Coronary artery (tissue), 2 donors: ENCODE measurements around the gene PDE6G.

Experiments
- DNase-seq: peaks from one replicate; pipeline ENCODE4 v3.0.0-alpha.2; 2017; ENCODE audit warnings: low spot score
- H3K27ac ChIP-seq, 2 donors: fragments of 200-600 bp; sonication (generic); one replicate each; pipeline ENCODE4 v1.5.1; 2016 to 2019
- H3K4me3 ChIP-seq: fragments of 200-600 bp; sonication (generic); 2 replicates; pipeline ENCODE4 v1.5.1; 2016; ENCODE audit warnings: mild to moderate bottlenecking, moderate library complexity
- TF ChIP-seq, protein P1 (sequence below): fragments of 200-600 bp; sonication (generic); IDR thresholded peaks from one replicate; pipeline ENCODE4 v1.5.1; 2019; ENCODE audit warnings: antibody characterized with exemption

The PDE6G gene

DNA sequence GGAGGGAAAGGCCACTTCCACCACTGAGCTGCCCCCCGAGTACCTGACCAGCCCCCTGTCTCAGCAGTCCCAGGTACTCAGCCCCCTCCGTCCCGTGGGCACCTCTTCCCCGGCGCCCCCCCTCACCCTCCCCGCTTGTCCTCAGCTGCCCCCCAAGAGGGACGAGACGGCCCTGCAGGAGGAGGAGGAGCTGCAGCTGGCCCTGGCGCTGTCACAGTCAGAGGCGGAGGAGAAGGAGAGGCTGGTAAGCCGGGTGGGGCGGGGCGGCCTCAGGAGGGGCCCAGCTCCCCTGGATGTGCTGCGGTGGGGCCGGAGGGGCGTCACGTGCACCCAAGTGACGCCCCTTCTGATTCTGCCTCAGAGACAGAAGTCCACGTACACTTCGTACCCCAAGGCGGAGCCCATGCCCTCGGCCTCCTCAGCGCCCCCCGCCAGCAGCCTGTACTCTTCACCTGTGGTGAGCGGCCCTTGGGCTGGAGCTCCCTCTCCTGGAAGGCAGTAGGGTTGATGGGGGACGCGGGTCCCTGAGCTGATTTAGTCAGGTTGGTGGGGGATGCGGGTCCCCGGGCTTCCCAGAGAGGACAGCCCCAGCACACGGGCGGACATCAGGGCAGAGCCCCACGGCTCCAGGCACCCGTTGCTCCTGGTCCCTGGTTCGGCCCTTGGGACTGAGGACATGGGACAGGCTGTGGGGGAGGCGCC lies 37.3 kb upstream of the PDE6G start:
- Histone ChIP-seq H3K4me3 (no peak overlapping the region), H3K27ac (no peak overlapping the region)
- TF ChIP-seq, protein P1, sequence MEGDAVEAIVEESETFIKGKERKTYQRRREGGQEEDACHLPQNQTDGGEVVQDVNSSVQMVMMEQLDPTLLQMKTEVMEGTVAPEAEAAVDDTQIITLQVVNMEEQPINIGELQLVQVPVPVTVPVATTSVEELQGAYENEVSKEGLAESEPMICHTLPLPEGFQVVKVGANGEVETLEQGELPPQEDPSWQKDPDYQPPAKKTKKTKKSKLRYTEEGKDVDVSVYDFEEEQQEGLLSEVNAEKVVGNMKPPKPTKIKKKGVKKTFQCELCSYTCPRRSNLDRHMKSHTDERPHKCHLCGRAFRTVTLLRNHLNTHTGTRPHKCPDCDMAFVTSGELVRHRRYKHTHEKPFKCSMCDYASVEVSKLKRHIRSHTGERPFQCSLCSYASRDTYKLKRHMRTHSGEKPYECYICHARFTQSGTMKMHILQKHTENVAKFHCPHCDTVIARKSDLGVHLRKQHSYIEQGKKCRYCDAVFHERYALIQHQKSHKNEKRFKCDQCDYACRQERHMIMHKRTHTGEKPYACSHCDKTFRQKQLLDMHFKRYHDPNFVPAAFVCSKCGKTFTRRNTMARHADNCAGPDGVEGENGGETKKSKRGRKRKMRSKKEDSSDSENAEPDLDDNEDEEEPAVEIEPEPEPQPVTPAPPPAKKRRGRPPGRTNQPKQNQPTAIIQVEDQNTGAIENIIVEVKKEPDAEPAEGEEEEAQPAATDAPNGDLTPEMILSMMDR = no peak
- no peak for DNase-seq

DNA sequence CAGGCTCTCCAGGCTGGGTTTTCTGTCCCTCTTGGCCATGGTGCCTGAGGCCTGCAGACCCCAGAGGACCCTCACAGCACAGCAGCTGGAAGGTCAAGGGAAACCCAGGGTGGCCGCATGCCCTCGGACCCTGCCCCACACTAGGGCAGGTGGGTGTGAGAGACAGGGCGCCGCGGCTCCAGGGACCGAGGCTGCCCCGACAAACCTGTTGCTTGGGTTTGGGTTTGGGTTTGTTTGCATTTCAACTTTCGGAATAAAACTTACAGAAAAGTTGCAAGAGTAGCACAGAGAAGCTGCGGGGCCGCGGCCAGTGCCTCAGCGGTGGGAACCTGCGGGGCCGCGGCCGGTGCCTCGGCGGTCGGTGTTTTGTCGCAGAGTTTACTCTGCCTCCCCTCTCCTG lies 35.3 kb upstream of the PDE6G start:
- TF ChIP-seq, protein P1 = no peak

DNA sequence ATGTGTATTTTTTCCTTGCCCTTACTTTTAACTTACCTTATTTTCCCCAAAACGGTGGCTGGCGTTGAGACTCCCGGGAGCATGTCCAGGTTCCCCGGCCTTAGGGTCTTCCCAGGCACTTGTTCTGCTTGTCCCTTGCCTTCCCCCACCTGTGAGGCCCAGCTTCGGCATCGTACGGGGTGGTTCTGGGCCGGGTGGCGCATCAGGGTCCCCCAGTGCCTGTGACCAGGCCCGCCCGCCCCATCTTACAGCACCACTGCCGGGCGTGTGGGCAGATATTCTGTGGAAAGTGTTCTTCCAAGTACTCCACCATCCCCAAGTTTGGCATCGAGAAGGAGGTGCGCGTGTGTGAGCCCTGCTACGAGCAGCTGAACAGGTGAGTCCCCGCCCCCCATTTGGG lies 34.9 kb upstream of the PDE6G start:
- Histone ChIP-seq H3K27ac (no peak overlapping the region), H3K4me3 (no peak overlapping the region)
- TF ChIP-seq, protein P1 = no peak
- no peak for DNase-seq

More for the DNA sequence above, 35.3 kb upstream of the PDE6G start:
- Histone ChIP-seq H3K4me3 (no peak overlapping the region), H3K27ac (no peak overlapping the region)
- no peak for DNase-seq

DNA sequence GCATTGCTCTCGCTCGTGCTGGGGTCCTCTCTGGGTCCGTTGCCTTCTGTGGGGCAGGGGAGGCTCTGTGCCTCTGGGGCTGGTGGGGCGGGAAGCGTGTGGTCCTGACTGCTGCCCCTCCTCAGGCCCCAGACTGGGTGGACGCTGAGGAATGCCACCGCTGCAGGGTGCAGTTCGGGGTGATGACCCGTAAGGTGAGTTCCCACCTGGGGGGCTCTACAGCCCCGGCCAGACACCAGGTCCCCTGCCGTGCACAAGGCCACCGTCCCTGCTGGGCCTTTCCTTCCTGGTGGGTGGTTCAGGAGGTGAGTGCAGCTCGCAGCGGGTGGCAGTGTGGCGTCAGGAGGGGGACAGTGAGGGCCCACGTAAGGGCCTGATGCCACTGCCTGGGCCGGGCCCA lies 34.2 kb upstream of the PDE6G start:
- no peak for DNase-seq
- TF ChIP-seq, protein P1 = no peak
- H3K27ac ChIP-seq = no peak overlapping the region
- H3K4me3 ChIP-seq = no peak overlapping the region

DNA sequence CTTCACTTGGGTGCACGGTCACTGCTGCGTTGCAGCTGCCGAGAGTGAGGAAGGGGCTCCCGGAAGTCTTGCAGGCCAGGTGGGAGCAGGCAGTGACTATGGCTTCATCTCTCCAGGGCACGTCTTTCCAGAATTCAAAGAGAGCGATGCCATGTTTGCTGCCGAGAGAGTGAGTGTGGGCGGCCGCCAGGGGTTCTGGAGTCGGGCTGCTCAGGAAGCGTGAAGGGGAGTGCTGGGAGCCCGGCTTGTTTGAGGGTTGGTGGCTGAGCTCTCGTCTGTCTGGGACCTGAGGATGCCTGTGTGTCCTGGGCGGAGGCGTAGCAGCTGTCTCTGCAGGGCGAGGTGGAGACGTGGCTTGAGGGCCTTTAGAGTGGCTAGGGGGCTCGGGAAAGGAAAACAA lies 33.7 kb upstream of the PDE6G start:
- no peak overlapping the region for H3K4me3 ChIP-seq
- no peak for DNase-seq
- H3K27ac ChIP-seq = no peak overlapping the region
- TF ChIP-seq, protein P1 = no peak

DNA sequence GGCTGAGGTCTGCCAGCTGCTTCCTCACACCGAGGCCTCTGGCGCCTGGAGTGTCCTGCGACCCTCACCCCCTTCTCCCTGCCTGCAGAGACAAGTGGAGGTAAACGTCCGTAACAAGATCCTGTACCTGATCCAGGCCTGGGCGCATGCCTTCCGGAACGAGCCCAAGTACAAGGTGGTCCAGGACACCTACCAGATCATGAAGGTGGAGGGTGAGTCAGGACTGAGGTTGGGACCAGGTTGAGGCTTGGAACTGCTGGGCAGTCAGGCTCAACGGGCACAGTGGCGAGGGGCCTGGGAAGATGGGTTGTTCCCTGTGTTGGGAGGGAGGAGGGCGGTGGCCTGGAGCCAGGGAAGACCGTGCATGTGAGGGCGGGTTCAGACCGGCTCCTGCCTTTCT lies 32.3 kb upstream of the PDE6G start:
- no peak overlapping the region for H3K27ac ChIP-seq
- TF ChIP-seq, protein P1 = no peak
- DNase-seq = no peak
- no peak overlapping the region for H3K4me3 ChIP-seq

DNA sequence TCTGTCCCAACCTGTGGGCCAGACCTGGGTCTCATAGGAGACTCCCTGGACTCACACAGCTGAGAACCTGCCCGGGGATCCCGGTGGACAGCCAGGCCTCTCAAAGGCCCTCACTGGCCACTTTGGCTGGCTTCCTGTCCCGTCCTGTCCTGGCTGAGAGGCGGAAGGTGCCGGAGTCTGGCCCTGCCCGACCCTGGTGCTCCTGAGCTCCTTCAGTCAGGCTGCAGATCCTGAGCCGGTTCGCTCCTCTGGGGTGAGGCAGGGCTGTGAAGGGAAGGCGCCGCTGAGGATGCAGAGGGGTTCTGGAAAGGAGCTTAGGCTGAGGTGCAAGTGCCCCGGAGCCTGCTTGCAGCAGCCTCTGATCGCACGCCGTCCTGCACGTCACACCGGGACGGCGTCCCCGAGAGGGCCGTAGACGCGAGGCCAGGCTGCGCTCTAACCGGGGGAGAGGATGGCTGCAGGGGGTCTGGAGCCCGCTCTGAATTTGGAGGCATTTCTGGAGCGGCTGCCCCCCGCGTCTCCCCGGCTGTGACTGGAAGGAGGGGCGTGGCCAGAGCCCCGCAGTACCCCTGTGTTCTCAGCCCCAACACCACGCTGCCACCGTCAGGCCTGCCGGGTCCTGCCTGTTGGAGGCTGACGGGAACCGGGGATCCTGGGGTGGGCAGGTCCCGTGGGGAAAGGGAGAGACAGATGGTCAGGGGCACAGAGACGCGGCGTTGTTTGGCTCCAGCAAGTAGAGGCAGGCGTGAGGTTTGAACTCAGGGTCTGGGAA lies 31.6 kb upstream of the PDE6G start:
- no peak overlapping the region for H3K4me3 ChIP-seq
- H3K27ac ChIP-seq = no peak overlapping the region
- TF ChIP-seq, protein P1 = no peak
- no peak for DNase-seq
